ENCODE results near the gene FIS1.
A peak's percentile ranks its signal among the peaks of the same experiment; 100 is the strongest.

FIS1 gene

GRCh38 chr7:101234636-101235035, 10.2 kb downstream of the FIS1 start:
- no peak for DNase-seq (ENCODE audit: low read depth, low spot score)

- no peak for DNase-seq (ENCODE audit: low read depth, low spot score)
Measured at GRCh38 chr7:101233907-101234547, 10.9 kb downstream of the FIS1 start.

DNA sequence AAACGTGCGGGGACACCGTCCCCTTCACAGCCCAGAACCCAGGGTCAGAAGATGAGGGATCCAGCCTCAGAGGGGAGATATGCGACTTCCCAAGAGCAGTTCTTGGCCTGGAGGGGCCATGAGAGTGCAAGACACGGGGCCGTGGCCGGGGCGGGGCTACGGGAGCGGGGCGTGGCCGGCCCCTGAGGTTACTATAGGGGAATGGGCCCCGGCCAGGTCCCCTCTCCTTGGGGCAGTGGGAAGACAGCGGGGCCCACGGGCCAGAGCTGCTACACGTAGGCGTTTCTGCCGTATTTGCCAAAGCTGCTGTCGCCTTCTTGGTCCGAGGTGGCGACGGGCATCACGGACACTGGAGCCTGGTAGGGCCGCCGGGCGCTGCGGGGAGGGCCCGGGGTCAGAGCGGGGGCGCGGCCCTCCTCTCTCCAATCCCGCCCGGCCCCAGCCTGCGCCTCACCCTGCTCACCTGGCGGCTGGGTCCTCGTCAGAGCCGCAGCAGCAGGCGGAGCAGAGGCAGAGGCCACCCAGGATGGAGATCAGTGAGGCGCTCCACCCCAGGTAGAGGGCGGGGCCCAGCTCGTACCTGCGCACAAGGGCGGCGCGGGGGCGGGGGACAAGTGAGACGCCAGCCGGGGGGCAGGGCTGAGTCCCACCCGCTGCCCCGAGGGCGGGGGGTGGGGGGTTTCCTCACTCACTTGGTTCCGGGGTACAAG, 12.6 kb downstream of the FIS1 start:
- no peak for DNase-seq (ENCODE audit: low read depth, low spot score)

DNA sequence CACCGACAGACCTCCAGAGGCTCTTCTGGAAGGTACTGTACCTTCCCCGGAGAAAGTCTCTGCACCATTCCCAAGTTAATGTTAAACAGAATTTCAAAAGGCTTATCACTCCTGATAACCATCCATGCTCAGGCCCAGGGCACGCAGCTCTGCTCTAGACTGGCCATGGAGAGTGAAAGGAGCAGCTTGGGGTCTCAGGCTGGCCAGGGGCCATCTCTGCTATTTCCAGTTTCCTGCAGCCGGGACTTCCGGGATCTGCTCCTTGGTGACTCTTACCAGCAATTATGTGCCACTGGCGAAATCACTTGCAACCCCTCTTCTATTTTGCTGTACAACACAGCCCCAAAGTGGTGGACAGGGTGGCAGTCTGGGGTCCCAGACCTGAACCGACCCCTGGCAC, 13.2 kb downstream of the FIS1 start:
- no peak for DNase-seq (ENCODE audit: low read depth, low spot score)

DNA sequence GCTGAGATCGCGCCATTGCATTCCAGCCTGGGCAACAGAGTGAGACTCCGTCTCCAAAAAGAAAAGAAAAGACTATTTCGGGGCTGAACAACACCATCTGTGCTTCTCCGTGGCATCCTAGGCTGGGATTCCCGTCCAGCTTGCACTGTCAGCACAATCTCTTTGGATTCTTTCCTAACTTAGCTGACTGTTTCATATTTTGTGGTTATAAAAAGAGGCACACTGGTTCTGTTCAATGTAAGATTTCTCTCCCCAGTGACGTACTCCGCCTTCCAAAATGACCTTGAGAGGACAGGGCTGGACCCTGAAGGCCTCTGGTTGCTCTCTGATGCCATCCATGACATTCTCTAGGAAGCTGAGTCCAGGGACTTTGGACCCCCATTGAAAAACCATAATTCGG, 18.2 kb downstream of the FIS1 start:
- DNase-seq (ENCODE audit: low read depth, low spot score): no peak

DNA sequence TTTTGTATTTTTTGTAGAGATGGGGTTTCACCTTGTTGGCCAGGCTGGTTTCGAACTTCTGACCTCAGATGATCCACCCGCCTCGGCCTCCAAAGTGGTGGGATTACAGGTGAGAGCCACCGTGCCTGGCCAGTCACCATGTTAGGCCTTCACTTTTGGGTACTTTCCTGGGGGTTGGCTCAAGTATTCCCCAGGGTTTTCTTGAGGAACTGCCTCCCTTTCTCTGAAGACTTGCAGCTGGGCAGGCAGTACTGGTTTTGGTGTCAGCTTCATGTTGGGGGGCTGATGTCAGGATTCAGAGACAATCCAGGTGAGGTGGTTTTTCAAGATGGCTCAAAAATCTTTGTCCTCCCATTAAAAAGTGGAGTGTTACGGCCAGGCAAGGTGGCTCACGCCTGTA, 19.2 kb downstream of the FIS1 start:
- no peak for DNase-seq (ENCODE audit: low read depth, low spot score)

GRCh38 chr7:101223528-101223927, 21.4 kb downstream of the FIS1 start:
- DNase-seq (ENCODE audit: low read depth, low spot score): no peak

GRCh38 chr7:101222275-101222830, 22.5 kb downstream of the FIS1 start:
- no peak for DNase-seq (ENCODE audit: low read depth, low spot score)

GRCh38 chr7:101220295-101220694, 24.6 kb downstream of the FIS1 start:
- no peak for DNase-seq (ENCODE audit: low read depth, low spot score)

DNA sequence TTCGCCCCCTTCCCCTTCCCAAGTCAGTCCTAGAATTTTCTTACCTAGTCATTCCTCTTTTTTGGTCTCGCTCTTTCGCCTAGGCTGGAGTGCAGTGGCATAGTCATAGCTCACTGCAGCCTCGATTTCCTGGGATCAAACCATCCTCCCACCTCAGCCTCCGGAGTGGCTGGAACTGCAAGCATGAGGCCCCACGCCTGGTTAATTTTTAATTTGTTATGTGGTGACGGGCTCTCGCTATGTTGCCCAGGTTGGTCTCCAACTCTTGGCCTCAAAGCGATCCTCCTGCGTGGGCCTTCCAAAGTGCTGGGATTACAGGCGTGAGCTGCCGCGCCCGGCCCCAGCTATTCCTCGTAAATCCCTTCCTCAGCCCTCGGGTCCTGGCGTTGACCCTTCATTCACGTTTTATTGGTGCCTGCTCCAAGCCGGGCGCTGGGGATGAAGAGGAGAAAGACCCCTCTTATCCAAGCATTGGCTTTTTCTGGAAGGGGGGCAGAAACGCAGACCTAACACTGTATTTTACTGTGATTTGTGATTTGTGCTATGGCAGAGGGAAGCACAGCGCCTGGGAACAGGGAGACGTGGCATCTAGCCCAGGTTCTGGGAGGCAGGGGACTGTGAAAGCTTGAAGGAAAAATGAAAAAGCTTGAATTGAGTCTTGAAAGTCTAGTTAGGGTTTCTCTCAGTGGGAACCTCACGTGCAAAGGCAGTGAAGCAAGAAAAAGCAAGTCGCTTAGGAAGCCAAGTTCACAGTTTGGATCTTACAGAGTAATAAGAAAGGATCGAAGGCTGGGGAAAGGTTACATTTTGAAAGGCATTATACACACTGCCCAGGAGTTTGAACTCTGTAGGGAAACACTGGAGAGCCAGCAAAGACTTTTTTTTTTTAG, 26.4 kb downstream of the FIS1 start:
- no peak for DNase-seq (ENCODE audit: low read depth, low spot score)

GRCh38 chr7:101217388-101218235, 27.3 kb downstream of the FIS1 start, which contains the start of the genes PLOD3 and ZNHIT1:
Gene PLOD3 (minus strand): TSS chr7:101217581. CDS start chr7:101217274, 307 bp downstream.
Gene ZNHIT1 (plus strand): TSS chr7:101218165. CDS start chr7:101218196, 31 bp downstream.
- peak; percentile 96 for DNase-seq (ENCODE audit: low read depth, low spot score)

DNA sequence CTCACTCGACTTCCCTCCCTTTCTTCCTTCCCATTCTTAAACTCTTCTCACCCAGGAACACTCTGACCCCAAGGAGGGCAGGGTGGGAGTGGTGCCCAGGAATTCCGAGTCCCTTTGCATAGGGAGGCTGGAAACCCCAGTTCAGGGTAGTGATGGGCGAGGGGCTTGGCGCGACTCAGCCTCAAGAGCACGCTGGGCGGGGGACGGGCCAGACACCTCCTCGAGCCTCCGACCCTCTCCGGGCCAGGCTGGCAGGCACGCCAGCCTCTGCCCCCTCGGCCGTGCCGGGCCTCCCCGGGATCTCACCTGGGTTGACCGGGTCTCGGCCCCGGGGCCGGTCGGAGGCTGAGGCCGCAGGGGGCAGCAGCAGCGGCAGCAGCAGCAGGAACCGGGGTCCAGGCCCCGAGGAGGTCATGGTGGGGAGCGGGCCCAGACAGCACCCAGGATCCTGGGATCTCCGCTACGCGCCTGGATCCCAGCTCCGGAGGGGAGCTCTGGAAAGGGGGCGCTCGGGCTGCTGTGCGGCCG, 28.0 kb downstream of the FIS1 start:
- no peak for DNase-seq (ENCODE audit: low read depth, low spot score)

GRCh38 chr7:101216001-101216859, 28.7 kb downstream of the FIS1 start:
- no peak for DNase-seq (ENCODE audit: low read depth, low spot score)

- no peak for DNase-seq (ENCODE audit: low read depth, low spot score)
Measured at GRCh38 chr7:101212014-101212413, 32.9 kb downstream of the FIS1 start.

GRCh38 chr7:101211501-101211900, 33.4 kb downstream of the FIS1 start:
- DNase-seq (ENCODE audit: low read depth, low spot score): no peak

DNA sequence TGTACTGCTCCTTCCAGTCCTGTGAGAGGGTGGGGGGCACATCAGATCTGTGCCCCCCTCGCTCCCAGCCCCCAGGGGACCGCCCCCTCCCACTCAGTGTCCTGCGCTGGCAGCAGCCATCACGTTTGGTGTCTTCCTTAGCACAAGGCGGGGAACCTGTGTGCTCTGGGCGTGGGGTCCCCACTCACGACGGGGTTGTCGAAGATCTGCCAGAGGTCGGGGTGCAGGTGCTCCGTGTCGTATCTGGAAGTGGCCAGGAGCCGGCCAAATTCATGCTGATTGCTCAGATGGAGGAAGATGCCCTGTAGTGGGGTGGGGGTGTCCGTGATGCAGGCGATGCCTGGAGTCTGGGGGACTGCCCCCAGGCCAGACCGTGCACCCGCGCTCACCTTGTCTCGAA, 34.7 kb downstream of the FIS1 start:
- DNase-seq (ENCODE audit: low read depth, low spot score): no peak

- no peak for DNase-seq (ENCODE audit: low read depth, low spot score)
Measured at GRCh38 chr7:101208794-101209193, 36.1 kb downstream of the FIS1 start.

- DNase-seq (ENCODE audit: low read depth, low spot score): no peak
Measured at GRCh38 chr7:101207459-101207858, 37.4 kb downstream of the FIS1 start.

DNA sequence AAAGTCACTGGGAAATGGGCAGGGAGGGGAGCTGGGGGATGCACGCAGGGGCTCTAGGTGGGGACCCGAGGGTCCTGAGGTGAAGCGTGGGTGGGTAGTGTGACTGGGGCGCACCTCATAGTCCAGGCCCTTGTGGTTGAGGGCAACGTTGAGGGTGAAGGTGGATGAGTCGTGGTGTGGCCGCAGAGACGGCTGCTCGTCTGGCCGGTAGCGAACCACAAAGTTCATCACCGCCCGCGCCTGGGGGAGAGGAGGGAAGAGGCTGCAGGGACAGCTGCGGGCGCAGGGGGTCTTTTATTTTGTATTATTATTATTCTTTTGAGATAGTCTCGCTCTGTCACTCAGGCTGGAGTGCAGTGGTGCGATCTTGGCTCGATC, 38.2 kb downstream of the FIS1 start:
- DNase-seq (ENCODE audit: low read depth, low spot score): no peak
